GM12878 (cell line): ENCODE data around the gene SPDYC. TPM values are rescaled to one million over a fixed set of nuclear protein-coding genes. Genes with fewer than 3 reads are reported as not detected.

Source experiments
- ATAC-seq: fragments of 200-7000 bp; cut with Tn5 transposase; 3 replicates; pipeline ENCODE4 v1.9.1; 2020; ENCODE audit warnings: mild to moderate bottlenecking, moderate library complexity
- BruUV-seq: library from RNA; stranded (reverse); fragments of 400-500 nt; replicated peaks from 2 replicates; lab custom pipeline; 2021; lab: Mats Ljungman, UMichigan
- CTCF ChIA-PET: fragments of 300-600 bp; sonication (Branson Sonifier 250); formaldehyde crosslinking; extraction: SDS; loops from one replicate; lab custom pipeline; 2021; ENCODE audit warnings: inconsistent platforms; lab: Yijun Ruan, JAX
- POLR2A ChIA-PET: fragments of 350-600 bp; formaldehyde crosslinking; extraction: SDS; loops from one replicate; lab custom pipeline; 2021; ENCODE audit warnings: inconsistent platforms; lab: Charles Lee
- RAD21 ChIA-PET: fragments of 300-600 bp; sonication (Branson Sonifier 250); formaldehyde crosslinking; loops from one replicate; lab custom pipeline; 2023; ENCODE audit warnings: antibody characterized with exemption; ENCODE audit not compliant: unreplicated experiment; lab: Charles Lee
- SMC1A ChIA-PET: fragments of 300-600 bp; sonication (Branson Sonifier 250); formaldehyde crosslinking; loops from one replicate; lab custom pipeline; 2023; ENCODE audit not compliant: unreplicated experiment, uncharacterized antibody; lab: Charles Lee
- DNase-seq: peaks from one replicate; pipeline ENCODE4 v3.0.0-alpha.2; 2011; ENCODE audit warnings: low read depth, low spot score
- FAIRE-seq: peaks from 3 replicates; lab custom pipeline; 2011; peaks lifted over from hg19 to GRCh38; lab: Jason Lieb, UNC
- H2AFZ ChIP-seq: 2 replicates; pipeline ENCODE4 v1.6.0; 2011; ENCODE audit warnings: low read depth, low read length, control low read depth; ENCODE audit not compliant: control insufficient read depth
- H3K27ac ChIP-seq: 2 replicates; pipeline ENCODE4 v1.5.1; 2011; ENCODE audit warnings: control low read depth; ENCODE audit not compliant: control insufficient read depth, insufficient read depth
- H3K27me3 ChIP-seq, 2 experiments: replicated peaks in 1 of 2; 2 replicates each; pipeline versions ENCODE4 v1.6.0 to v1.6.1; 2011; ENCODE audit warnings: low read length in 1 of 2; ENCODE audit not compliant: control insufficient read depth in 2 of 2, insufficient read depth in 2 of 2
- H3K36me3 ChIP-seq, 2 experiments: 2 replicates each; pipeline ENCODE4 v1.5.1; 2011; ENCODE audit warnings: low read length in 1 of 2; ENCODE audit not compliant: control insufficient read depth in 2 of 2, insufficient read depth in 2 of 2
- H3K4me1 ChIP-seq: 2 replicates; pipeline ENCODE4 v1.6.1; 2011; ENCODE audit warnings: mild to moderate bottlenecking, low read length, moderate library complexity, mixed read lengths; ENCODE audit not compliant: control insufficient read depth, insufficient read depth
- H3K4me2 ChIP-seq: 2 replicates; pipeline ENCODE4 v1.6.0; 2011; ENCODE audit warnings: control low read depth; ENCODE audit not compliant: control insufficient read depth, insufficient read depth
- H3K4me3 ChIP-seq: fragments of 200-600 bp; sonication (generic); 2 replicates; pipeline ENCODE4 v1.5.1; 2016
- H3K79me2 ChIP-seq: 2 replicates; pipeline ENCODE4 v1.6.0; 2011; ENCODE audit warnings: low read length; ENCODE audit not compliant: control insufficient read depth, insufficient read depth
- H3K9ac ChIP-seq: 2 replicates; pipeline ENCODE4 v1.8.0; 2011; ENCODE audit warnings: low read length, control low read depth, mixed read lengths; ENCODE audit not compliant: control insufficient read depth, insufficient read depth
- H3K9me3 ChIP-seq: replicated peaks from 3 replicates; pipeline ENCODE4 v1.5.1; 2011; ENCODE audit warnings: mild to moderate bottlenecking, low read length; ENCODE audit not compliant: control insufficient read depth, insufficient read depth
- H4K20me1 ChIP-seq: 2 replicates; pipeline ENCODE4 v1.6.0; 2011; ENCODE audit not compliant: control insufficient read depth, insufficient read depth
- CBFB ChIP-seq: IDR thresholded peaks from 2 replicates; pipeline ENCODE4 v1.6.1; 2016; ENCODE audit warnings: antibody characterized with exemption, low read depth
- GABPA ChIP-seq: IDR thresholded peaks from 2 replicates; pipeline ENCODE4 v1.6.1; 2014; ENCODE audit warnings: antibody characterized with exemption, low read depth, mild to moderate bottlenecking, inconsistent platforms
- HCFC1 ChIP-seq: fragments of 150-350 bp; IDR thresholded peaks from 2 replicates; pipeline ENCODE4 v1.6.1; 2014; ENCODE audit warnings: low read length
- JUND ChIP-seq: IDR thresholded peaks from 2 replicates; pipeline ENCODE4 v1.6.1; 2012; ENCODE audit warnings: low read depth, mild to moderate bottlenecking, low read length, improper control_type of control experiment, moderate library complexity
- MEF2B ChIP-seq: fragments of 450-650 bp; IDR thresholded peaks from 2 replicates; pipeline ENCODE4 v1.6.1; 2018; ENCODE audit warnings: mild to moderate bottlenecking, moderate library complexity; ENCODE audit not compliant: partially characterized antibody, poor library complexity, severe bottlenecking
- NR2C1 ChIP-seq: fragments of 450-650 bp; IDR thresholded peaks from 2 replicates; pipeline ENCODE4 v1.6.1; 2017; ENCODE audit warnings: antibody characterized with exemption, mild to moderate bottlenecking, moderate library complexity
- RAD51 ChIP-seq: fragments of 450-650 bp; IDR thresholded peaks from 2 replicates; pipeline ENCODE4 v1.6.1; 2016; ENCODE audit warnings: moderate library complexity, mild to moderate bottlenecking, inconsistent platforms
- RBBP5 ChIP-seq: fragments of 200-600 bp; sonication (generic); conservative IDR thresholded peaks from 2 replicates; pipeline ENCODE4 v1.6.1; 2016
- RUNX3 ChIP-seq: IDR thresholded peaks from 2 replicates; pipeline ENCODE4 v1.6.1; 2012; ENCODE audit warnings: low read length, inconsistent platforms
- SREBF1 ChIP-seq: IDR thresholded peaks from 2 replicates; pipeline ENCODE4 v1.6.1; 2012; ENCODE audit warnings: mild to moderate bottlenecking, low read length
- SUPT20H ChIP-seq: IDR thresholded peaks from 2 replicates; pipeline ENCODE4 v1.6.1; 2011; ENCODE audit warnings: low read depth, mild to moderate bottlenecking, low read length, moderate library complexity, borderline replicate concordance; ENCODE audit not compliant: control insufficient read depth
- ZBED1 ChIP-seq: IDR thresholded peaks from 2 replicates; pipeline ENCODE4 v1.6.1; 2016; ENCODE audit warnings: borderline replicate concordance
- WGBS: methylation state at CpG from one replicate; pipeline ENCODE4 v1.1.6; 2016; ENCODE audit warnings: low lambda C conversion rate; ENCODE audit not compliant: insufficient replicate concordance, insufficient coverage; ENCODE audit errors: missing lambda C conversion rate; 5-methylcytosine and 5-hydroxymethylcytosine counted together
- in situ Hi-C: fragments of 300-500 bp; cut with MboI; formaldehyde crosslinking; loops from 9 replicates; pipeline ENCODE4 v1.14.3; 2018; ENCODE audit warnings: mixed read lengths
- intact Hi-C: fragments of 100-400 bp; cut with micrococcal nuclease; formaldehyde crosslinking; loops from one replicate; pipeline ENCODE4 v1.14.2; 2022; ENCODE audit not compliant: unreplicated experiment
- polyA plus RNA-seq, 11 experiments: library from polyadenylated mRNA; depleted of rRNA in 4 of 11; unstranded in 6 of 11; stranded (reverse) in 5 of 11; fragments of >200 nt; fragmentation: Nextera tagmentation in 4 of 11; fragmentation: Illumina TruSeq in 1 of 11; extraction: Ambion mirVana in 4 of 11; extraction: Trizol in 1 of 11; gene quantifications; 1 replicate in 1 of 11; 2 replicates in 10 of 11; pipeline versions ENCODE4 v1.2.1 to v1.2.3, GENCODE V29; 2011 to 2016; ENCODE audit warnings: inconsistent platforms in 2 of 11, missing spikeins in 2 of 11, low read depth in 1 of 11
- total RNA-seq, 4 experiments: library from RNA; depleted of rRNA in 3 of 4; stranded (reverse); fragments of >200 nt in 3 of 4; fragmentation: Illumina TruSeq in 1 of 4; extraction: Trizol in 1 of 4; gene quantifications; 2 replicates each; pipeline versions ENCODE4 v1.2.1 to v1.2.3, GENCODE V29; 2013 to 2021
- TF ChIP-seq, protein P1 (sequence below): IDR thresholded peaks from 2 replicates; pipeline ENCODE4 v1.6.1; 2012; ENCODE audit warnings: improper control_type of control experiment, low read depth, low read length; ENCODE audit not compliant: insufficient replicate concordance
- TF ChIP-seq, protein P2 (sequence below): fragments of 450-650 bp; IDR thresholded peaks from 2 replicates; pipeline ENCODE4 v1.6.1; 2018; ENCODE audit warnings: borderline replicate concordance, mild to moderate bottlenecking; ENCODE audit not compliant: partially characterized antibody
- TF ChIP-seq, protein P3 (sequence below): fragments of 150-350 bp; IDR thresholded peaks from 2 replicates; pipeline ENCODE4 v1.6.1; 2014; ENCODE audit warnings: mild to moderate bottlenecking, low read depth, low read length

SPDYC gene
- total and polyA plus RNA-seq, 10 of the 15 experiments (the other 5 are each of a cell fraction or from before 2014, with no cell fraction given) = not detected

DNA sequence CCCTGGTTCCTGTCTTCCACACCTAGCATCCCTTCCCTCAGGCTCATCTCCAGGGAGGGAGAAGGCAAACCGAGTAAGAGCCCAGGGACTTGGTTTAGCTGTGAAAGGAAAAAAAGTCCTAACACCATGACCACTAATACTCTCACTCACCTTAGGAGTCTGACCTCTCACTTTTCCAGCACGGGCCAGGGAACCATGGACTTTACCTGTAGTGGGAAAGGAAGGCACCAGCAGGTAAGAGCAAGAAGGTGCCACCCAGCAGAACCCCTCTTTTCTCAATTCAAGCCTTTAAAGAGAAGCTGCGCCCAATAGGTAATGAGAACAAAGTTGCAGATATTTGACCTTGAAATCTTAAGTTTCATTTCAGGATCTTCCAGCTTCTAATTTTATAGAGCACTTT, 49.2 kb upstream of the SPDYC start:
- Histone ChIP-seq H3K9ac (peak overlapping the region; percentile 97), H4K20me1 (no peaks in the 10 kb centered on the region), H3K4me3 (peak overlapping the region; percentile 85), H3K79me2 (peaks cover 55% of the 10 kb centered on the region), H3K4me2 (peak overlapping the region; percentile 79), H3K27me3 (no peaks in the 10 kb centered on the region), H2AFZ (no peak overlapping the region), H3K27ac (peak overlapping the region; percentile 80), H3K4me1 (peaks cover 25% of the 10 kb centered on the region), H3K36me3 (peaks cover 12 to 33% of the 10 kb centered on the region in 2 experiments), H3K9me3 (no peaks in the 10 kb centered on the region)
- no peak for TF ChIP-seq SREBF1
- no peak for TF ChIP-seq SUPT20H
- TF ChIP-seq RAD51 = no peak
- TF ChIP-seq, protein P1, sequence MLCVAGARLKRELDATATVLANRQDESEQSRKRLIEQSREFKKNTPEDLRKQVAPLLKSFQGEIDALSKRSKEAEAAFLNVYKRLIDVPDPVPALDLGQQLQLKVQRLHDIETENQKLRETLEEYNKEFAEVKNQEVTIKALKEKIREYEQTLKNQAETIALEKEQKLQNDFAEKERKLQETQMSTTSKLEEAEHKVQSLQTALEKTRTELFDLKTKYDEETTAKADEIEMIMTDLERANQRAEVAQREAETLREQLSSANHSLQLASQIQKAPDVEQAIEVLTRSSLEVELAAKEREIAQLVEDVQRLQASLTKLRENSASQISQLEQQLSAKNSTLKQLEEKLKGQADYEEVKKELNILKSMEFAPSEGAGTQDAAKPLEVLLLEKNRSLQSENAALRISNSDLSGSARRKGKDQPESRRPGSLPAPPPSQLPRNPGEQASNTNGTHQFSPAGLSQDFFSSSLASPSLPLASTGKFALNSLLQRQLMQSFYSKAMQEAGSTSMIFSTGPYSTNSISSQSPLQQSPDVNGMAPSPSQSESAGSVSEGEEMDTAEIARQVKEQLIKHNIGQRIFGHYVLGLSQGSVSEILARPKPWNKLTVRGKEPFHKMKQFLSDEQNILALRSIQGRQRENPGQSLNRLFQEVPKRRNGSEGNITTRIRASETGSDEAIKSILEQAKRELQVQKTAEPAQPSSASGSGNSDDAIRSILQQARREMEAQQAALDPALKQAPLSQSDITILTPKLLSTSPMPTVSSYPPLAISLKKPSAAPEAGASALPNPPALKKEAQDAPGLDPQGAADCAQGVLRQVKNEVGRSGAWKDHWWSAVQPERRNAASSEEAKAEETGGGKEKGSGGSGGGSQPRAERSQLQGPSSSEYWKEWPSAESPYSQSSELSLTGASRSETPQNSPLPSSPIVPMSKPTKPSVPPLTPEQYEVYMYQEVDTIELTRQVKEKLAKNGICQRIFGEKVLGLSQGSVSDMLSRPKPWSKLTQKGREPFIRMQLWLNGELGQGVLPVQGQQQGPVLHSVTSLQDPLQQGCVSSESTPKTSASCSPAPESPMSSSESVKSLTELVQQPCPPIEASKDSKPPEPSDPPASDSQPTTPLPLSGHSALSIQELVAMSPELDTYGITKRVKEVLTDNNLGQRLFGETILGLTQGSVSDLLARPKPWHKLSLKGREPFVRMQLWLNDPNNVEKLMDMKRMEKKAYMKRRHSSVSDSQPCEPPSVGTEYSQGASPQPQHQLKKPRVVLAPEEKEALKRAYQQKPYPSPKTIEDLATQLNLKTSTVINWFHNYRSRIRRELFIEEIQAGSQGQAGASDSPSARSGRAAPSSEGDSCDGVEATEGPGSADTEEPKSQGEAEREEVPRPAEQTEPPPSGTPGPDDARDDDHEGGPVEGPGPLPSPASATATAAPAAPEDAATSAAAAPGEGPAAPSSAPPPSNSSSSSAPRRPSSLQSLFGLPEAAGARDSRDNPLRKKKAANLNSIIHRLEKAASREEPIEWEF = no peak
- no peak for TF ChIP-seq CBFB
- TF ChIP-seq RUNX3 = no peak
- TF ChIP-seq JUND = no peak
- no peak for TF ChIP-seq MEF2B
- no peak for TF ChIP-seq GABPA
- TF ChIP-seq, protein P2, sequence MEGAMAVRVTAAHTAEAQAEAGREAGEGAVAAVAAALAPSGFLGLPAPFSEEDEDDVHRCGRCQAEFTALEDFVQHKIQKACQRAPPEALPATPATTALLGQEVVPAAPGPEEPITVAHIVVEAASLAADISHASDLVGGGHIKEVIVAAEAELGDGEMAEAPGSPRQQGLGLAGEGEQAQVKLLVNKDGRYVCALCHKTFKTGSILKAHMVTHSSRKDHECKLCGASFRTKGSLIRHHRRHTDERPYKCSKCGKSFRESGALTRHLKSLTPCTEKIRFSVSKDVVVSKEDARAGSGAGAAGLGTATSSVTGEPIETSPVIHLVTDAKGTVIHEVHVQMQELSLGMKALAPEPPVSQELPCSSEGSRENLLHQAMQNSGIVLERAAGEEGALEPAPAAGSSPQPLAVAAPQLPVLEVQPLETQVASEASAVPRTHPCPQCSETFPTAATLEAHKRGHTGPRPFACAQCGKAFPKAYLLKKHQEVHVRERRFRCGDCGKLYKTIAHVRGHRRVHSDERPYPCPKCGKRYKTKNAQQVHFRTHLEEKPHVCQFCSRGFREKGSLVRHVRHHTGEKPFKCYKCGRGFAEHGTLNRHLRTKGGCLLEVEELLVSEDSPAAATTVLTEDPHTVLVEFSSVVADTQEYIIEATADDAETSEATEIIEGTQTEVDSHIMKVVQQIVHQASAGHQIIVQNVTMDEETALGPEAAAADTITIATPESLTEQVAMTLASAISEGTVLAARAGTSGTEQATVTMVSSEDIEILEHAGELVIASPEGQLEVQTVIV = no peak
- TF ChIP-seq NR2C1 = no peak
- TF ChIP-seq ZBED1 = no peak
- TF ChIP-seq, protein P3, sequence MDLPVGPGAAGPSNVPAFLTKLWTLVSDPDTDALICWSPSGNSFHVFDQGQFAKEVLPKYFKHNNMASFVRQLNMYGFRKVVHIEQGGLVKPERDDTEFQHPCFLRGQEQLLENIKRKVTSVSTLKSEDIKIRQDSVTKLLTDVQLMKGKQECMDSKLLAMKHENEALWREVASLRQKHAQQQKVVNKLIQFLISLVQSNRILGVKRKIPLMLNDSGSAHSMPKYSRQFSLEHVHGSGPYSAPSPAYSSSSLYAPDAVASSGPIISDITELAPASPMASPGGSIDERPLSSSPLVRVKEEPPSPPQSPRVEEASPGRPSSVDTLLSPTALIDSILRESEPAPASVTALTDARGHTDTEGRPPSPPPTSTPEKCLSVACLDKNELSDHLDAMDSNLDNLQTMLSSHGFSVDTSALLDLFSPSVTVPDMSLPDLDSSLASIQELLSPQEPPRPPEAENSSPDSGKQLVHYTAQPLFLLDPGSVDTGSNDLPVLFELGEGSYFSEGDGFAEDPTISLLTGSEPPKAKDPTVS = no peak
- TF ChIP-seq HCFC1 = no peak
- TF ChIP-seq RBBP5 = no peak
- ChIA-PET POLR2A (interaction anchor here (0.7 to 3.1 kb wide), 10 partner anchors 9 to 273 kb away, joined by 3 to 31 read pairs (median 6); partner anchors contain the start of genes SYVN1 and TM7SF2), RAD21 (interaction anchor here (1.8 to 3.3 kb wide), 3 partner anchors 60 to 272 kb away, joined by 8 to 34 read pairs (median 13); partner anchors contain the start of gene CAPN1), CTCF (interaction anchor here (0.9 to 3.1 kb wide), 13 partner anchors 9 to 333 kb away, joined by 3 to 40 read pairs (median 13); partner anchors contain the start of genes ARL2, CAPN1, CDC42BPG and SYVN1), SMC1A (interaction anchor here (0.8 to 3.5 kb wide), 7 partner anchors 10 to 273 kb away, joined by 3 to 15 read pairs (median 6); partner anchors contain the start of genes CAPN1, SNX15, SYVN1 and TM7SF2)
- no peak for DNase-seq
- in situ Hi-C loops = no loop called here
- FAIRE-seq = no peak
- intact Hi-C loops = no loop called here
- no peak for ATAC-seq
- no TSS peak for BruUV-seq
- WGBS = 35% methylated on average over 3 of the region's 3 CpGs
